ENCODE measurements around the gene C2orf74.

- TF ChIP-seq POLR2A (IDR thresholded peaks at IDR 0.05) (no peak), CTCF (IDR thresholded peaks at IDR 0.05) (no peak)
Measured at GRCh38 chr2:61158356-61158955, 3.5 kb upstream of the C2orf74 start.
